ENCODE results near the gene TNRC6C. TPM values are rescaled to one million over a fixed set of nuclear protein-coding genes. Genes with fewer than 3 reads are reported as not detected.
"Not testable (repeated sequence)": the region's sequence is repeated elsewhere in the genome, so short reads cannot be mapped to it uniquely, and the experiment has no call there.

The TNRC6C gene
- total RNA-seq, 4 donors from 2014 or later: 9.7 to 70.1 (median 23.2) TPM

DNA sequence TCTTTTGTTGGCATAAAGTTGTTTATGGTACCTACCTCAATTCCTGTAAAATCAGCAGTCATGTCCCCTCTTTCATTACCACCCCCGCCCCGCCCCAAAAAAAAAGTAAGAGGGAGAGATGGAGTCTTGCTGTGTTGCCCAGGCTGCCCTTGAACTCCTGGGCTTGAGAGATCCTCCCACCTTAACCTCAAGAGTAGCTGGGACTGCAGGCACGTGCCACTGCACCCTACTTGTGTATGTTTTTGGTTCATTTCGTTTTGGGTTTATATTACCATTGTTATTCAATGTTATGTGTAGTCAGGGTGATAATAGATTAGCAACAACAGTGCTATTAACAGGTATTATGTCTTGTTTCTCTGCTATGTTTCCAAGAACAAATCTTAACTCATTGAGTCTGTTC, 15.9 kb downstream of the TNRC6C start:
- H3K27me3 ChIP-seq: no peaks in the 10 kb centered on the region
- no peak overlapping the region for H3K27ac ChIP-seq
- no peaks in the 10 kb centered on the region for H3K36me3 ChIP-seq
- no peak for TF ChIP-seq POLR2A (IDR thresholded peaks at IDR 0.05)
- TF ChIP-seq, protein P1, sequence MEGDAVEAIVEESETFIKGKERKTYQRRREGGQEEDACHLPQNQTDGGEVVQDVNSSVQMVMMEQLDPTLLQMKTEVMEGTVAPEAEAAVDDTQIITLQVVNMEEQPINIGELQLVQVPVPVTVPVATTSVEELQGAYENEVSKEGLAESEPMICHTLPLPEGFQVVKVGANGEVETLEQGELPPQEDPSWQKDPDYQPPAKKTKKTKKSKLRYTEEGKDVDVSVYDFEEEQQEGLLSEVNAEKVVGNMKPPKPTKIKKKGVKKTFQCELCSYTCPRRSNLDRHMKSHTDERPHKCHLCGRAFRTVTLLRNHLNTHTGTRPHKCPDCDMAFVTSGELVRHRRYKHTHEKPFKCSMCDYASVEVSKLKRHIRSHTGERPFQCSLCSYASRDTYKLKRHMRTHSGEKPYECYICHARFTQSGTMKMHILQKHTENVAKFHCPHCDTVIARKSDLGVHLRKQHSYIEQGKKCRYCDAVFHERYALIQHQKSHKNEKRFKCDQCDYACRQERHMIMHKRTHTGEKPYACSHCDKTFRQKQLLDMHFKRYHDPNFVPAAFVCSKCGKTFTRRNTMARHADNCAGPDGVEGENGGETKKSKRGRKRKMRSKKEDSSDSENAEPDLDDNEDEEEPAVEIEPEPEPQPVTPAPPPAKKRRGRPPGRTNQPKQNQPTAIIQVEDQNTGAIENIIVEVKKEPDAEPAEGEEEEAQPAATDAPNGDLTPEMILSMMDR (IDR thresholded peaks at IDR 0.05): no peak
- no peak for DNase-seq
- H3K4me1 ChIP-seq: no peaks in the 10 kb centered on the region
- no peaks in the 10 kb centered on the region for H3K9me3 ChIP-seq
- H3K4me3 ChIP-seq: no peak overlapping the region

DNA sequence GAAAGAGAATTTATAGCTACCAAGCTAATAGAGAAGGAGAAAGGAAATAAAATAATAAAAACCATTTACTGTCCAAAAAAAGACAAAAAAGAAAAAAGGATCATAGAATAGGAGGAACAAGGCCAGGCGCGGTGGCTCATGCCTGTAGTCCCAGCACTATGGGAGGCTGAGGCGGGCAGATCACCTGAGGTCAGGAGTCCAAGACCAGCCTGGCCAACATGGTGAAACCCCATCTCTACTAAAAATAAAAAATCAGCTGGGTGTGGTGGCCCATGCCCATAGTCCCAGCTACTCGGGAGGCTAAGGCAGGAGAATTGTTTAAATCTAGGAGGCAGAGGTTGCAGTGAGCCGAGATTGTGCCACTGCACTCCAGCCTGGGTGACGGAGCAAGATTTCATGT, 23.9 kb downstream of the TNRC6C start:
- DNase-seq: not testable (repeated sequence)

DNA sequence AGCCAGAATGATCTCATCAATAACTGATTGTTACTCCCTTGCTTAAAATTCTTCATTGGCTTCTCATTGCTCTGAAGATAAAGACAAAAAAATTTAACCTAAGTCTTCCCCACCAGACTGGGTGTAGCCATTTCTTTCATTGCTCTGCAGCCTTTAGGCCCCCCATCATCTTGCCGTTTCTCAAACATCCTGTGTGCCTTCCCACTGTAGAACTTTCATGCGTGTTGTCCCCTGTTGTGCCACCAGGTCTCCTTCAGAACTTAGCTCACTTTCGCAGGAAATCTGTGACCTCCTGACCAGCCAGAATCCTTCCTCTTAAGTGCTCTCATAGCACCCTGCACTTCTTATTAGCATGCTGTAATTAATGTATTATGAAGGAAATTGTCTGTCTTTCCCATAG, 31.8 kb downstream of the TNRC6C start:
- Histone ChIP-seq H3K4me3 (no peak overlapping the region), H3K36me3 (no peaks in the 10 kb centered on the region), H3K27ac (no peak overlapping the region), H3K27me3 (no peaks in the 10 kb centered on the region), H3K4me1 (peaks cover 0 to 5% (median 0%) of the 10 kb centered on the region in 4 donors), H3K9me3 (no peaks in the 10 kb centered on the region)
- TF ChIP-seq, protein P1 (IDR thresholded peaks at IDR 0.05): no peak
- TF ChIP-seq POLR2A (IDR thresholded peaks at IDR 0.05): no peak
- no peak for DNase-seq

More for the DNA sequence above, 23.9 kb downstream of the TNRC6C start:
- H3K4me3 ChIP-seq, H3K4me1 ChIP-seq, H3K36me3 ChIP-seq, H3K9me3 ChIP-seq, H3K27ac ChIP-seq, H3K27me3 ChIP-seq: not testable (repeated sequence)

DNA sequence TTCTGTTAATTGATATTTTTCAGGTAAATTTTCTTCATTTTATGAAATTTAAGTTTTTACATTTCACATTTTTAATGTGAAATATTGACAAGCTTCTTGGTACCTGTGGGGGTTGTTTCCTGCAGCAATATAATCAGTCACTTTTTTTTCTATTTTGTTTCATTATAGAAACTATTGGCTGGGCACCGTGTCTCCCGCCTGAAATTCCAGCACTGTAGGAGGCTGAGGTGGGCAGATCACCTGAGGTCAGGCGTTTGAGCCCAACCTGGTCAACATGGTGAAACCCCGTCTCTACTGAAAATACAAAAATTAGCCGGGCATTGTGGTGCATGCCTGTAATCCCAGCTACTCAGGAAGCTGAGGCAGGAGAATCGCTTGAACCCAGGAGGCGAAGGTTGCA, 35.2 kb downstream of the TNRC6C start:
- not testable (repeated sequence) for H3K9me3 ChIP-seq, H3K36me3 ChIP-seq, H3K27ac ChIP-seq, H3K27me3 ChIP-seq, DNase-seq, H3K4me3 ChIP-seq
- peaks cover 0 to 11% (median 0%) of the 10 kb centered on the region in 4 donors for H3K4me1 ChIP-seq

DNA sequence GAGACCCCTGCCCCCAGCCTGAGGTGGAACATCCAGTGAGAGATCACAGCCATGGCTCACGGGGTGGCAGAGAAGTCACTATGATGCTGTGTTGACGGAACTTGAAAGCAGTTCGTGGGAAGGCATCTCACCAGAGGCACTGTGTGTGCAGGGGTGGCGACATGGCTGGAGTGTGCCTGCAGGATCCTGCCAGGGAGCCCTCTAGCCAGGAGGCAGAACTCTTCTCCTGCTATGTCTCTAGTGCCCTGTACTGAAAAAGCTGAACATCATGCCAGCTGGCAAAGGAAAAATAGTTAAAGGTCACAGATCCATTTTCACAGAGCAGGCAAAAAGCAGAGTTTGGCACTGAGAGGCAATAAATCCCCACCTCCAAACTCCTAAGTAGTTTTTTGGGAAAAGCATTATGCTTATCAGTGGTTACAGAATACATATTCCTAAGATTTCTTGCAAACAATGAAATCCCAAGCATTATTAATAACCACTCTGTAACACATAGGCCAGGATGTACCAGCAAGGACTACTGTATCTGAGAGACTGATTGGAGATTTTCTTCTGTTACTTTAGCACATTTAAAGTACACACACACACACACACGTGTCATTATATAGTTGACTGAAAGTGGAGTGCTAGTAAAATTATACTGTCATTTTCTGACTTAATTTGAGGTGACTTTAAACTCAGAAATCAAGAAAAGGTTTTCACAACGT, 36.8 kb downstream of the TNRC6C start:
- H3K4me1 ChIP-seq: peaks cover 0 to 11% (median 0%) of the 10 kb centered on the region in 4 donors
- TF ChIP-seq, protein P1 (IDR thresholded peaks at IDR 0.05): no peak
- no peak for TF ChIP-seq POLR2A (IDR thresholded peaks at IDR 0.05)
- H3K4me3 ChIP-seq: no peak overlapping the region
- H3K27me3 ChIP-seq: no peaks in the 10 kb centered on the region
- H3K27ac ChIP-seq: no peak overlapping the region
- H3K36me3 ChIP-seq: no peaks in the 10 kb centered on the region
- no peaks in the 10 kb centered on the region for H3K9me3 ChIP-seq
- no peak for DNase-seq

DNA sequence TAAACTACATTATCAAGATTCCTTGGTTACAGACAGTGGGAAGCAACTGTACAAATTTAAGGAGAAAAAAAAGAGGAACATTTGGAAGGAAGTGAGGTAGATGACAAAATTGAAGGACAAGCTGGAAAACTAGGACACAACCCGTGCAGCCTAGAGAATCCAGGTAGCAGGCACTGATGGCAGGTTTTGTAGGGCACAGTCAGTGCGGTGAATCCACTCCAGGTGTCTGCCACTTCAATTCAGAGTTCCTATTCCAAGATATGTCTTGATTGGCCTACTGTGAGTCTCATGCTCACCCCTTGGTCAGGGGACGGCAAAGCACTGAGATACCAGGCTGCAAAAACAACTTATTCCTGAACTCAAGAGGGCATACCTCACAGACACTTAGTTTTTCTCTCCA, 37.8 kb downstream of the TNRC6C start:
- no peak for DNase-seq
- H3K36me3 ChIP-seq: no peaks in the 10 kb centered on the region
- no peak overlapping the region for H3K27ac ChIP-seq
- TF ChIP-seq, protein P1 (IDR thresholded peaks at IDR 0.05): no peak
- TF ChIP-seq POLR2A (IDR thresholded peaks at IDR 0.05): no peak
- no peaks in the 10 kb centered on the region for H3K9me3 ChIP-seq
- peaks cover 0 to 11% (median 0%) of the 10 kb centered on the region in 4 donors for H3K4me1 ChIP-seq
- H3K27me3 ChIP-seq: no peaks in the 10 kb centered on the region
- no peak overlapping the region for H3K4me3 ChIP-seq
